GM21360 (cell line): ENCODE measurements around the gene MISP.

Experiments used
- ATAC-seq: cut with Tn5 transposase; IDR thresholded peaks from one replicate; pipeline ENCODE4 v1.9.1; 2021; ENCODE audit warnings: mild to moderate bottlenecking, moderate library complexity; ENCODE audit not compliant: unreplicated experiment

Gene MISP

GRCh38 chr19:806815-807421 lies 56.0 kb downstream of the MISP start:
- ATAC-seq = no peak

DNA sequence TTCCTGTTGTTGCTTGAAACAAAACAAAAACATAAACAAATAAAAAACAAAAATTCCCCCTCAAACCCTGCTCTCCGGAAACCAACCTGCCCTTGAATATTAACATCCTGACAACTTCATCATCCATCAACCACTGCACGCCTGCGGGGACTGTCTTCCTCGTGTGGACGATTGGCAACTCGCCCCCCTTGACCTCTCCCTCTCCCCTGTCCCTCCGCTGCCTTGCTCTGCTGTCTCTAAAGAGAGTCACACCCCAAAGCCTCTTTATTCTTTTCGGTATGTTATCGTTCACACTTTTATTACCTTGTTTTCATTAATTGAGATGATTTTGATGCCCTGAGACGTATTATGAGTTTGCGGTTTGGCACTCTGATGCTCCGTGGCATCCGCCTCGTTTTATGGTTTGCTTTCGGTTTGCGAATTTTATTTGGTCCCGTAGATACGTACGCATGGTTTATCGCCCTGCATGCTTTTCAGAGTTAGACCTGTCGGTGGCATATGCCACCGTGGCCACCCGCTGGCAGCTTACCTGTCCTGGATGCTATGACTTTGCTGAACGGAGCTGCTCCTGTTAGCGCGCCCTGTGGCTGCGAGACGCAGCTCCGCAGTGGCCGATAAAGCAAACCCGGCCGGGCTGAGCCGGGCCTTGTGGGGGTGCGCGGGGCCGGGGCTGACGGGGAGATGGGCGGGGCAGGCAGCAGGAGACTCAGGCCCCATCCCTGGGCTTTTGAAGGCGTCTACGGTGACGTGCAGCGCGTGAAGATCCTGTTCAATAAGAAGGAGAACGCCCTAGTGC lies 56.9 kb downstream of the MISP start:
- no peak for ATAC-seq

DNA sequence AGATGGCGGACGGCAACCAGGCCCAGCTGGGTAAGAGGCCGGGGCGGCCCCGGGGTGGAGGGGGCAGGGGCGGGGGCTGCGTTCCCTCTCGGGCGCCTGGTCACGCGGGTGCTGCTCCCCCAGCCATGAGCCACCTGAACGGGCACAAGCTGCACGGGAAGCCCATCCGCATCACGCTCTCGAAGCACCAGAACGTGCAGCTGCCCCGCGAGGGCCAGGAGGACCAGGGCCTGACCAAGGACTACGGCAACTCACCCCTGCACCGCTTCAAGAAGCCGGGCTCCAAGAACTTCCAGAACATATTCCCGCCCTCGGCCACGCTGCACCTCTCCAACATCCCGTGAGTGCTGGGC lies 57.5 kb downstream of the MISP start:
- no peak for ATAC-seq

DNA sequence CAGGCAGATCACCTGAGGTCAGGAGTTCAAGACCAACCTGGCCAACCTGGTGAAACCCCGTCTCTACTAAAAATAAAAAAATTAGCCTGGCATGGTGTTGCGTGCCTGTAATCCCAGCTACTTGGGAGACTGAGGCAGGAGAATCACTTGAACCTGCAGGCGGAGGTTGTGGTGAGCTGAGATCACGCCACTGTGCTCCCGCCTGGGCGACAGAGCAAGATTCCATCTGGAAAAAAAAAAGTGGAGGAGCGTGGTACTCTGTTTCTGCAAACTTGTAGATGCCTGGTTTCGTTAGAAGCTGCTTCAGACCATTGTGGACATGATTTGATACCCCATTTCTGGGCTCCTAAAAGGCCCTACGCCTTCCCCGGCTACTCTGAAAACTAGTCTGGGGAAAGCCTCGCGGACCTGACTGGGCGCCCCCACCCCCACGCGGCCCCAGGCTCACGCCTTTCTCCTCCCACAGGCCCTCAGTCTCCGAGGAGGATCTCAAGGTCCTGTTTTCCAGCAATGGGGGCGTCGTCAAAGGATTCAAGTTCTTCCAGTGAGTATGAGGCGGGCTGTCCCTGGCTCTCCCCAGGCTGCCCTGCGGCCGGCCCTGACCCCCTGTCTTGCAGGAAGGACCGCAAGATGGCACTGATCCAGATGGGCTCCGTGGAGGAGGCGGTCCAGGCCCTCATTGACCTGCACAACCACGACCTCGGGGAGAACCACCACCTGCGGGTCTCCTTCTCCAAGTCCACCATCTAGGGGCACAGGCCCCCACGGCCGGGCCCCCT lies 59.4 kb downstream of the MISP start:
- no peak for ATAC-seq

- ATAC-seq = no peak
Measured at GRCh38 chr19:810883-811489, 60.1 kb downstream of the MISP start.

GRCh38 chr19:811506-812048 lies 60.7 kb downstream of the MISP start:
- no peak for ATAC-seq

- ATAC-seq = no peak
Measured at GRCh38 chr19:812049-812746, 61.3 kb downstream of the MISP start.

DNA sequence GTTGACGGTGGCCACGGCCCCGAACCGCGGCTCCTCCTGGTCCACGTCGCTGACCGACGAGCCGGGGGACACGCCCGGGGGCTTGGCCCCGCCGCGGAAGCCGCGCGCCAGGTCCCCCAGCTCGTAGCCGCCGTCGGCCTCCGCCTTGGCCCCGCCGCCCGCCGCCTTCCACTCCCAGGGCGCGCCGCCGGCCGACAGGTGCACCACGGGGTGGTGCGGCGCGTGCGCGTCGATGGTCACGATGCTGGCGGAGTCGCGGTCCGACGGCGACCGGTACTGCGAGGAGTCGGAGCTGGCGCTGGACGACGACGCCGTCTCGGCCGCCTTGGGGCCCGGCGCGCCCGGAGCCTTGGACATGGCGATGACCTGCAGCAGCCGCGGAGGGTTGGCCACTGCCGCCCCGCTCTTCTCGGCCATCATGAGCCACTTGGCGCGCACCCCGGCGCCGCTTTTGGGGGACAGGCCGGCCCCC lies 61.9 kb downstream of the MISP start:
- ATAC-seq = no peak

DNA sequence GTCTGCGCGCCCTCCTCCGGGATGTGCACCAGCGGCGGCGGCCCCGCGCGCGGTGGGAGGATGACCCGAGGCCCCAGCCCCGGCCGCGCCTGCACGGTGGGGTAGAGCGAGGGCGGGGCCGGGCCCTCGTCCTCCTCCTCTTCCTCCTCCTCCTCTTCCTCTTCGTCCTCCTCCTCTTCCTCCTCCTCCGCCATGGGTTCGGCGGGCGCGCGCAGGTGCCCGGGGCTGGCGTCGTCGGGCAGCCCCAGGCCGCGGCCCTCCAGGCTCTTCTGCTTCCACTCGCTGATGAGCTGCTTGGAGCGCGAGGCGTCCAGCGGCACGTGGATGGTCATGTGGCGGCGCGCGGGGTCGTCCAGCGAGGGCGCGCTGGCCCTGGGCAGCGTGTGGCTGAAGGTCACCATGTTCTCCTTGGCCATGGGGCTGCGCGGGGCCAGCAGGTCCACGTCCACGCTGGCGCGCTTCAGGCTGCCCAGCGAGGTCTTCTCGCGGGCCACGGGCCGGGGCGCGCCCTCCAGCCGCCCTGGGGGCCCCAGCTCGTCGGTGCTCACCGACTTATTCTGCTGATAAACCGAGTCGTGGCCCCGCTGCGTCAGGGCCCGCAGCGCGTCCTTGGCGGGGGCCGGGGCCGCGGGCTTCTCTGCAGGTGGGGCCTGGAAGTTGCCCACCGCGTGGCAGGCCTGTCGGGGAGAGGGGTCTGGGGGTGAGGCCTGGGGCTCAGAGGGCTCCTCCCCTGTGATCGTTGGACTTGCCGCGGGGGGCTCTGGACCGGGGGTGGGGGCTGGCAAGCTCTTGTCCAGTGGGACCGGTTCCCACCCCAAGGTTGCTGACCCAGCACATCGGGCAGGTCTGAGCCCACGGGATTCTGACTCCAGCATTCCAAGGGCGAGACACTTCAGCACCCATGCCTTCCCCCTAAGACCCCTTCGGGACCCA lies 62.6 kb downstream of the MISP start:
- ATAC-seq = no peak
